Erythroblast (primary cell): ENCODE data around the gene GABRB2.

Experiments
- GATA1 ChIP-seq: IDR thresholded peaks from 2 replicates; pipeline ENCODE4 v1.6.1; 2011; ENCODE audit warnings: low read depth, mild to moderate bottlenecking, control low read depth, low read length, moderate library complexity
- POLR2A ChIP-seq: IDR thresholded peaks from 2 replicates; pipeline ENCODE4 v1.6.1; 2011; ENCODE audit warnings: mild to moderate bottlenecking, low read length

GRCh38 chr5:161513942-161514341, 32.6 kb downstream of the GABRB2 start:
- TF ChIP-seq POLR2A = no peak
- no peak for TF ChIP-seq GATA1
